HG02884 (cell line): ENCODE measurements around the gene LCN10.

Experiments used
- ATAC-seq: cut with Tn5 transposase; IDR thresholded peaks from one replicate; pipeline ENCODE4 v1.9.1; 2021; ENCODE audit warnings: mild to moderate bottlenecking, moderate library complexity; ENCODE audit not compliant: unreplicated experiment

LCN10 gene

GRCh38 chr9:136690104-136690805, 52.5 kb downstream of the LCN10 start:
- ATAC-seq: no peak

GRCh38 chr9:136689108-136689460, 53.7 kb downstream of the LCN10 start:
- ATAC-seq: no peak

DNA sequence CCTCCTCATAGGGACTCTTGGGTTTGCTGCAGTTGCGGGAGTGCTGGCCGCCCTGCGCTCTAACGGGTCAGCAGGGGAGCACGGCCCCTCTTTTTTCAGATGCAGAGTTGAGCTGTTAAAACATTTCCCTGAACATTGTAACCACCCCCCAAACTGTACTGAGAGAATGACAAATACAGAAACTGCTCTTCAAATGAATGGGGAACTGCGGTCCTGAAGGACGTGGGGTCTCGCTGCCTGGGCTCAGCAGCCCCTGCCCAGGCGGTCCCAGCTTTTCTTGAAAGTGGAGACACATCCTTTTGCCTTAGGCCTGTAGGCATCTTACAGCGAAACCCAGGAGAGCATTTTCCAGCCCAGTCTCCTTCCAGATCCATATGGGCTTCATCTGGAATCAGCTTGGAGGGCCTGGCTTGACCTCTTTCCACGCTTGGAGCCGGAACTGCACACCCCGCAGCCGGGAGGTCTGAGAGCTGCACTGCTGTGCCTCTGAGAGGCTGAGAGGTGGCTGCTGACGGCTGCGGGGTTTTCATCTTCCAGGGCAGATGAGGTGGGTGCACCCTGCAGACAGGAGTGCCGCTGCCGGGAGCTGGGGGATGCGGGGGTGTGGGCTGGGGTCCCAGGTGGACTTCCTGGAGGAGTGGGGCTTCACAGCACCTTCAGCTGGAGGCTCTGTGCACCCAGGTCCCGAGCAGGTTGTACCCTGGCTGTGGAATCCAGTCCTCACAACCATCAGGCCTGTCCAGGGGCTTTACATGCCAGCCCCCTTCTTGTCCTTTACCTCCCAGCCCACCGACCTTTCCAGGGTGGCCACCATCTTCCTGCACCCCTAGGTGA, 54.2 kb downstream of the LCN10 start:
- ATAC-seq: no peak
